ENCODE measurements around the gene SMS. TPM values are rescaled to one million over a fixed set of nuclear protein-coding genes. Genes with fewer than 3 reads are reported as not detected.

SMS gene
- total and polyA plus RNA-seq, 8 donors, result 9.6 to 75.8 (median 46.3) TPM

GRCh38 chrX:21955403-21956189 lies 15.1 kb downstream of the SMS start:
- TF ChIP-seq POLR2A (IDR thresholded peaks at IDR 0.05) (no peak), POLR2AphosphoS5 (IDR thresholded peaks at IDR 0.05) (no peak), EP300 (IDR thresholded peaks at IDR 0.05) (no peak)
- TF ChIP-seq, protein P1, sequence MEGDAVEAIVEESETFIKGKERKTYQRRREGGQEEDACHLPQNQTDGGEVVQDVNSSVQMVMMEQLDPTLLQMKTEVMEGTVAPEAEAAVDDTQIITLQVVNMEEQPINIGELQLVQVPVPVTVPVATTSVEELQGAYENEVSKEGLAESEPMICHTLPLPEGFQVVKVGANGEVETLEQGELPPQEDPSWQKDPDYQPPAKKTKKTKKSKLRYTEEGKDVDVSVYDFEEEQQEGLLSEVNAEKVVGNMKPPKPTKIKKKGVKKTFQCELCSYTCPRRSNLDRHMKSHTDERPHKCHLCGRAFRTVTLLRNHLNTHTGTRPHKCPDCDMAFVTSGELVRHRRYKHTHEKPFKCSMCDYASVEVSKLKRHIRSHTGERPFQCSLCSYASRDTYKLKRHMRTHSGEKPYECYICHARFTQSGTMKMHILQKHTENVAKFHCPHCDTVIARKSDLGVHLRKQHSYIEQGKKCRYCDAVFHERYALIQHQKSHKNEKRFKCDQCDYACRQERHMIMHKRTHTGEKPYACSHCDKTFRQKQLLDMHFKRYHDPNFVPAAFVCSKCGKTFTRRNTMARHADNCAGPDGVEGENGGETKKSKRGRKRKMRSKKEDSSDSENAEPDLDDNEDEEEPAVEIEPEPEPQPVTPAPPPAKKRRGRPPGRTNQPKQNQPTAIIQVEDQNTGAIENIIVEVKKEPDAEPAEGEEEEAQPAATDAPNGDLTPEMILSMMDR (IDR thresholded peaks at IDR 0.05), result no peak
- 46 to 75% (median 67%) methylated on average over 6 to 7 of the region's 7 CpGs for whole genome bisulfite sequencing, 5 donors
- intact Hi-C loops (cut with DNase I; ENCODE audit: low total_unique reads), result no loop called here
- Histone ChIP-seq H3K4me1 (peaks cover 0 to 23% (median 4%) of the 10 kb centered on the region in 4 donors), H3K9me3 (no peaks in the 10 kb centered on the region), H3K36me3 (no peaks in the 10 kb centered on the region), H3K27me3 (no peaks in the 10 kb centered on the region), H3K27ac (no peak overlapping the region), H3K4me3 (no peak overlapping the region)
- DNase-seq, result no peak

- Histone ChIP-seq H3K27ac (no peak overlapping the region), H3K27me3 (no peaks in the 10 kb centered on the region), H3K4me3 (no peak overlapping the region), H3K4me1 (peaks cover 0 to 28% (median 9%) of the 10 kb centered on the region in 4 donors), H3K9me3 (no peaks in the 10 kb centered on the region), H3K36me3 (no peaks in the 10 kb centered on the region)
- 93 to 99% (median 97%) methylated on average over 6 to 7 of the region's 7 CpGs for WGBS, 5 donors
- DNase-seq, result no peak
- TF ChIP-seq EP300 (IDR thresholded peaks at IDR 0.05) (no peak), POLR2AphosphoS5 (IDR thresholded peaks at IDR 0.05) (no peak), POLR2A (IDR thresholded peaks at IDR 0.05) (no peak)
- TF ChIP-seq, protein P1 (IDR thresholded peaks at IDR 0.05), result no peak
- intact Hi-C loops (cut with DNase I; ENCODE audit: low total_unique reads), result no loop called here
These were observed 16.3 kb downstream of the SMS start for GRCh38 chrX:21956783-21957182.

DNA sequence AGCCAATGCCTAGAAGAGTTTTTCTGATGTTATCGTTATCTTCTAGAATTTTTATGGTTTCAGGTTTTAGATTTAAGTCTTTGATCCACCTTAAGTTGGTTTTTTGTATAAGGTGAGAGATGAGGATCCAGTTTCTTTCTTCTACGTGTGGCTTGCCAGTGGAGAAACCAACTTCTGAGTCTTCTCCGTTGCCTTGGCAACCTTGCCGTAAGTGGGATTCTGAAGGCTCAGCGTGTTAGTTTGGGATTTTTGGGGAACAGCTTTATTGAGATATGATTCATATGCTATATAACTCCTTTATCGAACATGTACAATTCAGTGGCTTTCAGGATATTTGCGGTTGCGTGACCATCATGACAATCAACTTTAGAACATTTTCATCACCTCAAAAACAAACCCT lies 17.7 kb downstream of the SMS start:
- intact Hi-C loops (cut with DNase I; ENCODE audit: low total_unique reads), result no loop called here
- H3K27ac ChIP-seq, result no peak overlapping the region

DNA sequence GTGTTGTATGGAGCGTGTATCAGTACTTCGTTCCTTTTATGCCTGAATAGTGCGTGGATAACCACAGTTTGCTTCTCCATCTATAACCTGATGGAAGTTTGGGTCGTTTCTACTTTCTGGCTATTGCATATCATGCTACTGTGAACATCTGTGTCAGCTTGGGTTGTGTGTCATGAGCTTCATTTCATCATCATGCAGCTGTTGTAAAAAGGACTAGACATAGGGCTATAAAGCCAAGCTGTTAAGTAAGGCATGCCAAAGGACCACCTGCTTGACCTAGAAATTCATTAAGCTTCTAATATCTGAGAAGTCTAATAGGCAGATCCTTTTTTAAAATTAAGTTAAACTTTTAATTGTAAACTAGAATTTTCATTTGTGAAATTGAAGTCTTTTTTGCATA lies 18.4 kb downstream of the SMS start:
- intact Hi-C loops (cut with DNase I; ENCODE audit: low total_unique reads), result no loop called here
- Histone ChIP-seq H3K36me3 (no peaks in the 10 kb centered on the region), H3K4me3 (no peak overlapping the region), H3K27me3 (no peaks in the 10 kb centered on the region), H3K4me1 (peaks cover 0 to 32% (median 9%) of the 10 kb centered on the region in 4 donors), H3K27ac (no peak overlapping the region), H3K9me3 (no peaks in the 10 kb centered on the region)
- 72 to 86% (median 82%) methylated on average over 4 of the region's 4 CpGs for WGBS, 5 donors
- DNase-seq, result no peak
- TF ChIP-seq POLR2A (IDR thresholded peaks at IDR 0.05) (no peak), EP300 (IDR thresholded peaks at IDR 0.05) (no peak), POLR2AphosphoS5 (IDR thresholded peaks at IDR 0.05) (no peak)
- TF ChIP-seq, protein P1 (IDR thresholded peaks at IDR 0.05), result no peak

More for the DNA sequence above, 17.7 kb downstream of the SMS start:
- no peak overlapping the region for H3K4me3 ChIP-seq
- H3K4me1 ChIP-seq, result peaks cover 0 to 32% (median 9%) of the 10 kb centered on the region in 4 donors
- DNase-seq, result no peak
- H3K36me3 ChIP-seq, result no peaks in the 10 kb centered on the region
- no peaks in the 10 kb centered on the region for H3K27me3 ChIP-seq
- WGBS, 5 donors, result 73 to 90% (median 82%) methylated on average over 8 of the region's 8 CpGs
- TF ChIP-seq, protein P1 (IDR thresholded peaks at IDR 0.05), result no peak
- no peak for TF ChIP-seq POLR2AphosphoS5 (IDR thresholded peaks at IDR 0.05)
- no peak for TF ChIP-seq POLR2A (IDR thresholded peaks at IDR 0.05)
- TF ChIP-seq EP300 (IDR thresholded peaks at IDR 0.05), result no peak
- H3K9me3 ChIP-seq, result no peaks in the 10 kb centered on the region

All from stomach (tissue), 9 donors.